Measurements from ENCODE around the gene GOLGA6C. TPM values are rescaled to one million over a fixed set of nuclear protein-coding genes. Genes with fewer than 3 reads are reported as not detected.
"Not testable (repeated sequence)": the region's sequence is repeated elsewhere in the genome, so short reads cannot be mapped to it uniquely, and the experiment has no call there.

GOLGA6C gene
- polyA plus RNA-seq, 3 donors = not detected

DNA sequence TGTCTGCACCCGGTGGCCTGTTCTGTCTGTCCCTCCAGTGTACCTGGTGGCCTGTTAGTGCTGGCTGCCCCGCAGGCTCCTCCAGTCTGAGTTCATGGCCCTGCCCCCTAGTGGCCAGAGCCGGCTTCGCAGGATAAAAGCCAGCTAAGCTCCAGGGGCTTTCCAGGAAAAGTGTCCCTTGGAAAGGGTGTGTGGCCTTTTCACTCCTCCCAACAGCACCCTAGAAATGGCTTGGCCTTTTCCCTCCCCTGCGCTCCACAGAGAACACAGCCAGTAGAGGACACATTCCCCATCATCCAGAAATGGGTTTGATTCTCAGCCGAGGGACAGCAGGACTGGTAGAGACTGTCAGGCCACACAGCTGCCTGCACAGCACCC lies 41.2 kb downstream of the GOLGA6C start:
- H3K4me3 Mint-ChIP-seq; H3K9me3 Mint-ChIP-seq; H3K4me3 ChIP-seq (replicated peaks in 1 of 3; ENCODE audit: low read depth in 2 of 3, low read length in 3 of 3); H3K36me3 Mint-ChIP-seq; H3K9ac ChIP-seq (ENCODE audit: insufficient read depth, low read length, poor library complexity, severe bottlenecking); intact Hi-C loops (cut with micrococcal nuclease); H4K20me1 ChIP-seq (ENCODE audit: insufficient read depth, low read length); H3K27me3 ChIP-seq (ENCODE audit: control insufficient read depth in 2 of 2, insufficient read depth in 2 of 2, low read length in 2 of 2); H3K27ac ChIP-seq (ENCODE audit: low read depth in 1 of 2, low read length in 2 of 2); H3K79me2 ChIP-seq (ENCODE audit: insufficient read depth, low read length); H3K9me3 ChIP-seq (replicated peaks in 1 of 2; ENCODE audit: control insufficient read depth in 1 of 2, insufficient read depth in 1 of 2, low read length in 2 of 2); H3K27me3 Mint-ChIP-seq (ENCODE audit: low read depth in 3 of 3); H3K36me3 ChIP-seq (replicated peaks in 1 of 2; ENCODE audit: control insufficient read depth in 1 of 2, insufficient read depth in 2 of 2, low read length in 2 of 2); H3K4me1 Mint-ChIP-seq; H3K4me2 ChIP-seq (replicated peaks; ENCODE audit: extremely low read depth, low read length, poor library complexity, severe bottlenecking); DNase-seq; H2AFZ ChIP-seq (ENCODE audit: insufficient read depth, low read depth, low read length, poor library complexity, severe bottlenecking); H3K4me1 ChIP-seq (ENCODE audit: control insufficient read depth in 1 of 2, insufficient read depth in 2 of 2, low read length in 2 of 2); H3K27ac Mint-ChIP-seq: not testable (repeated sequence)
- WGBS (ENCODE audit: insufficient coverage) = no CpG with 5 or more reads among the region's 6 CpGs
- peak; percentile 65 for TF ChIP-seq CTCF (IDR thresholded peaks at IDR 0.05)

- H3K9me3 ChIP-seq (replicated peaks in 1 of 2; ENCODE audit: control insufficient read depth in 1 of 2, insufficient read depth in 1 of 2, low read length in 2 of 2); H3K27me3 Mint-ChIP-seq (ENCODE audit: low read depth in 3 of 3); H3K4me3 Mint-ChIP-seq; H3K27me3 ChIP-seq (ENCODE audit: control insufficient read depth in 2 of 2, insufficient read depth in 2 of 2, low read length in 2 of 2); H3K36me3 ChIP-seq (replicated peaks in 1 of 2; ENCODE audit: control insufficient read depth in 1 of 2, insufficient read depth in 2 of 2, low read length in 2 of 2); H3K27ac ChIP-seq (ENCODE audit: low read depth in 1 of 2, low read length in 2 of 2); H3K9ac ChIP-seq (ENCODE audit: insufficient read depth, low read length, poor library complexity, severe bottlenecking); H3K9me3 Mint-ChIP-seq; H3K4me1 ChIP-seq (ENCODE audit: control insufficient read depth in 1 of 2, insufficient read depth in 2 of 2, low read length in 2 of 2); H3K4me1 Mint-ChIP-seq; H3K79me2 ChIP-seq (ENCODE audit: insufficient read depth, low read length); H3K4me3 ChIP-seq (replicated peaks in 1 of 3; ENCODE audit: low read depth in 2 of 3, low read length in 3 of 3); H3K4me2 ChIP-seq (replicated peaks; ENCODE audit: extremely low read depth, low read length, poor library complexity, severe bottlenecking); H3K36me3 Mint-ChIP-seq; H2AFZ ChIP-seq (ENCODE audit: insufficient read depth, low read depth, low read length, poor library complexity, severe bottlenecking); DNase-seq; H4K20me1 ChIP-seq (ENCODE audit: insufficient read depth, low read length); H3K27ac Mint-ChIP-seq: not testable (repeated sequence)
- intact Hi-C loops (cut with micrococcal nuclease) = loop anchor here in 1 of 2 donors (10.0 kb wide), 1 partner anchor 65 kb away; no protein-coding TSS in a partner anchor
- WGBS (ENCODE audit: insufficient coverage) = 83% methylated on average over 5 of the region's 6 CpGs
These were observed 41.9 kb downstream of the GOLGA6C start for GRCh38 chr15:75300026-75300425.

Measured in CD14-positive monocyte (primary cell).